ENCODE results near the gene EXOSC5. TPM values are rescaled to one million over a fixed set of nuclear protein-coding genes. Genes with fewer than 3 reads are reported as not detected.

The EXOSC5 gene
- total and polyA plus RNA-seq, 7 donors = 6.6 to 32.7 (median 15.6) TPM

DNA sequence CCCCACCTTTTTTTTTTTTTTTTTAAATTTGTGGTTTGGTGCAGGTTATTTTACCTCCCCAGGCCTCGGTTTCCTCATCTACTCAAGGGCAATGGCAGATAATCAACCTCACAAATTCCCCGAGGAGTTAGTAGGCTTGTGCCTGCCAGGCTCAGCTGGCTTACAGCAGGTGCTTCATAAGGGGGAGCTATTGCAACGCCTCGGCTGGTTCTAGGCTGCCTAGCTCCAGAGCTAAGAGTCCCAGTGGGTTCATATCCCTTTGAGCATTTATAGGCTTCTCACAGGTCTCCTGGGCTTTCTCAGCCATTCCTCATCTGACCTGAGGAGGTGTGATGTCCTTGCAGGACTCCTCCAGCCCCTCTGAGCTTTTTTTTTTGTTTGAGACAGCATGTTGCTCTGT lies 11.1 kb upstream of the EXOSC5 start:
- TF ChIP-seq, protein P1, sequence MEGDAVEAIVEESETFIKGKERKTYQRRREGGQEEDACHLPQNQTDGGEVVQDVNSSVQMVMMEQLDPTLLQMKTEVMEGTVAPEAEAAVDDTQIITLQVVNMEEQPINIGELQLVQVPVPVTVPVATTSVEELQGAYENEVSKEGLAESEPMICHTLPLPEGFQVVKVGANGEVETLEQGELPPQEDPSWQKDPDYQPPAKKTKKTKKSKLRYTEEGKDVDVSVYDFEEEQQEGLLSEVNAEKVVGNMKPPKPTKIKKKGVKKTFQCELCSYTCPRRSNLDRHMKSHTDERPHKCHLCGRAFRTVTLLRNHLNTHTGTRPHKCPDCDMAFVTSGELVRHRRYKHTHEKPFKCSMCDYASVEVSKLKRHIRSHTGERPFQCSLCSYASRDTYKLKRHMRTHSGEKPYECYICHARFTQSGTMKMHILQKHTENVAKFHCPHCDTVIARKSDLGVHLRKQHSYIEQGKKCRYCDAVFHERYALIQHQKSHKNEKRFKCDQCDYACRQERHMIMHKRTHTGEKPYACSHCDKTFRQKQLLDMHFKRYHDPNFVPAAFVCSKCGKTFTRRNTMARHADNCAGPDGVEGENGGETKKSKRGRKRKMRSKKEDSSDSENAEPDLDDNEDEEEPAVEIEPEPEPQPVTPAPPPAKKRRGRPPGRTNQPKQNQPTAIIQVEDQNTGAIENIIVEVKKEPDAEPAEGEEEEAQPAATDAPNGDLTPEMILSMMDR (IDR thresholded peaks at IDR 0.05) = no peak
- no peak for TF ChIP-seq POLR2A (IDR thresholded peaks at IDR 0.05)
- no peak for TF ChIP-seq POLR2AphosphoS5 (IDR thresholded peaks at IDR 0.05)
- TF ChIP-seq EP300 (IDR thresholded peaks at IDR 0.05) = no peak
- intact Hi-C loops (cut with DNase I) = no loop called here
- peaks cover 0 to 24% (median 19%) of the 10 kb centered on the region in 4 donors for H3K4me1 ChIP-seq
- no peak overlapping the region for H3K27ac ChIP-seq
- H3K4me3 ChIP-seq = no peak overlapping the region
- 40 to 70% methylated on average over 4 of the region's 4 CpGs for WGBS, 2 donors
- no peak for DNase-seq
- peaks cover 2 to 34% (median 14%) of the 10 kb centered on the region in 4 donors for H3K36me3 ChIP-seq
- no peaks in the 10 kb centered on the region for H3K27me3 ChIP-seq
- no peaks in the 10 kb centered on the region for H3K9me3 ChIP-seq

DNA sequence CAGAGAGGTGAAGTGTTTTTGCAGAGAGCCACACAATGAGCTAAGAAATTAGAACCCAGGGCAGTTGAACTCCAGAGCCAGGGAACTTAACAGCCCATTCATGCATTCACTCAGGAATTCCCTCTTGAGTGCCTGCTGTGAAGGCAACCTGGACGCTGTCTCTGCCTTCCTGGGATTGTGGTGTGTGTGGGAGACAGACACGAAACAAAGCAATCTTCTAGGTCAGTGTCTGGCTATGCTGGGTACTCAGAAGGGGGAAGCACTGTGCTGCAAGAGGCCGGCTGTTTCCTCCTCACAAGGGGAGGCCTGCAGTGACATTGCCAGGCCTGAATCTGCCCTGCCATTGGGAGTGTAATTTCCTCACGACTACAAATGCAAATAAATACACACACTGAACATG lies 10.1 kb upstream of the EXOSC5 start:
- Histone ChIP-seq H3K27me3 (no peaks in the 10 kb centered on the region), H3K36me3 (peaks cover 0 to 31% (median 11%) of the 10 kb centered on the region in 4 donors), H3K4me1 (peaks cover 0 to 24% (median 21%) of the 10 kb centered on the region in 4 donors), H3K4me3 (no peak overlapping the region), H3K9me3 (no peaks in the 10 kb centered on the region), H3K27ac (no peak overlapping the region)
- WGBS, 2 donors = 49 to 75% methylated on average over 4 of the region's 4 CpGs
- intact Hi-C loops (cut with DNase I) = no loop called here
- no peak for TF ChIP-seq EP300 (IDR thresholded peaks at IDR 0.05)
- TF ChIP-seq POLR2A (IDR thresholded peaks at IDR 0.05) = no peak
- TF ChIP-seq POLR2AphosphoS5 (IDR thresholded peaks at IDR 0.05) = no peak
- TF ChIP-seq, protein P1 (IDR thresholded peaks at IDR 0.05) = no peak
- DNase-seq = no peak

DNA sequence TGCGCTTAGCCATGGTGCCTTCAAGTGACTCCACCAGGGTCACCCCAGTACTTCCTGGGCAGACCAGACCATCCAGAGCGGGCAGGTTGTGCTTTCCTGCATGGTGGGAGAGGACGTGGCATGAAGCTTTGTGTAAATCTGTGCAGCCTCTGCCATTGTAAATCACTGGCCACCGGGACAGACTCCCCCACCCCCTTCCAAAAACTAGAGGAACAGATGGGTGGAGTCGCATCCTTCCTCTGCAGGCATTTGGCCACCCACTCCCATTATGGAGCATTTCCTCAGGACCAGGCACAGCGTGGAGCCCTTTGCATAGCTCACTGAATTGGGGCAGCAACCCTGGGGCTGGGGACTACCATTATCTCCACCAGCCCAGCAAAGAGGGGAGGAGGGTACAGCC lies 8.6 kb upstream of the EXOSC5 start:
- Histone ChIP-seq H3K4me3 (no peak overlapping the region), H3K4me1 (peaks cover 0 to 24% (median 17%) of the 10 kb centered on the region in 4 donors), H3K9me3 (no peaks in the 10 kb centered on the region), H3K27me3 (no peaks in the 10 kb centered on the region), H3K27ac (peak overlapping the region in 1 of 4 donors; percentile 20), H3K36me3 (peaks cover 0 to 20% (median 5%) of the 10 kb centered on the region in 4 donors)
- DNase-seq = no peak
- TF ChIP-seq EP300 (IDR thresholded peaks at IDR 0.05) = no peak
- TF ChIP-seq POLR2AphosphoS5 (IDR thresholded peaks at IDR 0.05) = no peak
- TF ChIP-seq, protein P1 (IDR thresholded peaks at IDR 0.05) = no peak
- TF ChIP-seq POLR2A (IDR thresholded peaks at IDR 0.05) = no peak
- WGBS, 2 donors = 87% methylated on average over 6 of the region's 6 CpGs
- intact Hi-C loops (cut with DNase I) = no loop called here

DNA sequence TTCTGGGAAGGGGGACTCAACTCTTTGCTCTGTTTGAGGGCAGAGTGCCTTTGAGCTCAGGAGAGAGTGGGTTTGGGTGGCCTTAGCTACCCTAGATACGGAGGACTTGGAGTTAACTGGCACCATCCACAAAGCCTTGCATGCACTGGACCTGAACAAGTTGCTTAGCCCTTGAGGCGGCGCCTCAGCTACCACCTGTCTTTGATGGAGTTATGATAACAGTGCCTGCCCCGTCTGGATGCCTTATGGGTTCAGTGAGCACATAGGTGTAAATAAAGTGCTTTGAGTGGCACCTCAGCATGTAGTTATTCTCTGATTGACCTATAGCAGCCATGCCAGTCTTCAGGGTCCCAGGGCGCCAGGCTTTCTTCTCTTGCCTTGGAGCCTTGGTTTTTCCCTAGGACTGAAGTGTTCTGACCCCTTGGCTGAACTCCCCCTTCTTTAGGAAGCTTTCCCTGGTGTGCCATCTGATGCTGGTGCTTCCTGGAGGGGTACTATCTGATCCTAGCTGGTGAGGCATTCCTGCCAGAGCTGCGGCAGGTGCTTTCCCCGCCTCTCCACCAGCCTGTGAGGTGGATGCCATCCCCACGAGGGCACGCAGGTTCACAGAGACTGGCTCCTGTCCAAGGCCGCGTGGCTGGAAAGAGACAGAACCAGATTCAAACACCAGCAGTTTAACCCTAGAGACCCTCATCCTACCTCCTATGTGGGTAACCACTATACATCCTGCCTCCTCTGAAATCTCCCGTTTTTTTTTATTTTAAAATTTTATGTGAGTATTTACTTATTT lies 6.2 kb upstream of the EXOSC5 start:
- intact Hi-C loops (cut with DNase I) = no loop called here
- 61 to 64% methylated on average over 12 of the region's 12 CpGs for WGBS, 2 donors
- no peak for DNase-seq
- peaks cover 0 to 14% (median 0%) of the 10 kb centered on the region in 4 donors for H3K36me3 ChIP-seq
- no peaks in the 10 kb centered on the region for H3K9me3 ChIP-seq
- no peak overlapping the region for H3K4me3 ChIP-seq
- H3K27me3 ChIP-seq = no peaks in the 10 kb centered on the region
- no peak overlapping the region for H3K27ac ChIP-seq
- H3K4me1 ChIP-seq = peaks cover 0 to 20% (median 12%) of the 10 kb centered on the region in 4 donors
- TF ChIP-seq EP300 (IDR thresholded peaks at IDR 0.05) (no peak), POLR2AphosphoS5 (IDR thresholded peaks at IDR 0.05) (no peak), POLR2A (IDR thresholded peaks at IDR 0.05) (no peak)
- TF ChIP-seq, protein P1 (IDR thresholded peaks at IDR 0.05) = no peak

Data from sigmoid colon (tissue), 7 donors.